Testis (tissue), 3 donors: ENCODE measurements around the gene AAR2. TPM values are rescaled to one million over a fixed set of nuclear protein-coding genes. Genes with fewer than 3 reads are reported as not detected.

Experiments used
- DNase-seq: peaks from one replicate; pipeline ENCODE4 v3.0.0-alpha.2; 2019
- H3K27ac ChIP-seq, 2 donors: fragments of 200-600 bp; sonication (generic); one replicate each; pipeline ENCODE4 v1.5.1; 2019
- H3K27me3 ChIP-seq: fragments of 200-600 bp; sonication (generic); one replicate; pipeline ENCODE4 v1.5.1; 2019
- H3K36me3 ChIP-seq: fragments of 200-600 bp; sonication (generic); one replicate; pipeline ENCODE4 v1.5.1; 2017; ENCODE audit warnings: low read depth; ENCODE audit errors: missing control alignments
- H3K4me1 ChIP-seq: fragments of 200-600 bp; sonication (generic); one replicate; pipeline ENCODE4 v1.5.1; 2019
- H3K4me3 ChIP-seq, 2 donors: fragments of 200-600 bp; sonication (generic); one replicate each; pipeline ENCODE4 v1.5.1; 2017 to 2019
- H3K9me3 ChIP-seq: fragments of 200-600 bp; sonication (generic); one replicate; pipeline ENCODE4 v1.5.1; 2017
- CTCF ChIP-seq, 3 experiments: fragments of 450-650 bp in 2 of 3; fragments of 200-600 bp in 1 of 3; sonication (generic) in 1 of 3; IDR thresholded peaks; one replicate each; pipeline ENCODE4 v1.5.1; 2016 to 2019; ENCODE audit warnings: antibody characterized with exemption in 3 of 3, mild to moderate bottlenecking in 2 of 3, moderate library complexity in 1 of 3
- POLR2A ChIP-seq: fragments of 450-650 bp; IDR thresholded peaks from one replicate; pipeline ENCODE4 v1.6.1; 2017; ENCODE audit warnings: antibody characterized with exemption, mild to moderate bottlenecking, moderate library complexity
- WGBS, 2 donors: methylation state at CpG; one replicate each; pipeline ENCODE4 v1.1.5; 2018; 5-methylcytosine and 5-hydroxymethylcytosine counted together
- intact Hi-C: fragments of 100-400 bp; cut with DNase I; formaldehyde crosslinking; loops from one replicate; pipeline ENCODE4 v1.15.1; 2023; ENCODE audit warnings: low total_unique reads
- polyA plus RNA-seq: library from polyadenylated mRNA; stranded (reverse); fragments of 350-450 nt; fragmentation: Illumina TruSeq; extraction: RNeasy Lipid Tissue Mini Kit (QIAGEN cat#74804); gene quantifications from one replicate; pipeline ENCODE4 v1.2.3, GENCODE V29; 2014; ENCODE audit warnings: low read depth, low replicate concordance; ENCODE audit not compliant: insufficient read depth
- total RNA-seq, 2 donors: library from RNA; depleted of rRNA; stranded (reverse); fragments of >200 nt; gene quantifications; one replicate each; pipeline ENCODE4 v1.2.3, GENCODE V29; 2016

Gene AAR2
- total and polyA plus RNA-seq, 3 donors from 2014 or later, result 38.7 to 47.0 (median 38.7) TPM

DNA sequence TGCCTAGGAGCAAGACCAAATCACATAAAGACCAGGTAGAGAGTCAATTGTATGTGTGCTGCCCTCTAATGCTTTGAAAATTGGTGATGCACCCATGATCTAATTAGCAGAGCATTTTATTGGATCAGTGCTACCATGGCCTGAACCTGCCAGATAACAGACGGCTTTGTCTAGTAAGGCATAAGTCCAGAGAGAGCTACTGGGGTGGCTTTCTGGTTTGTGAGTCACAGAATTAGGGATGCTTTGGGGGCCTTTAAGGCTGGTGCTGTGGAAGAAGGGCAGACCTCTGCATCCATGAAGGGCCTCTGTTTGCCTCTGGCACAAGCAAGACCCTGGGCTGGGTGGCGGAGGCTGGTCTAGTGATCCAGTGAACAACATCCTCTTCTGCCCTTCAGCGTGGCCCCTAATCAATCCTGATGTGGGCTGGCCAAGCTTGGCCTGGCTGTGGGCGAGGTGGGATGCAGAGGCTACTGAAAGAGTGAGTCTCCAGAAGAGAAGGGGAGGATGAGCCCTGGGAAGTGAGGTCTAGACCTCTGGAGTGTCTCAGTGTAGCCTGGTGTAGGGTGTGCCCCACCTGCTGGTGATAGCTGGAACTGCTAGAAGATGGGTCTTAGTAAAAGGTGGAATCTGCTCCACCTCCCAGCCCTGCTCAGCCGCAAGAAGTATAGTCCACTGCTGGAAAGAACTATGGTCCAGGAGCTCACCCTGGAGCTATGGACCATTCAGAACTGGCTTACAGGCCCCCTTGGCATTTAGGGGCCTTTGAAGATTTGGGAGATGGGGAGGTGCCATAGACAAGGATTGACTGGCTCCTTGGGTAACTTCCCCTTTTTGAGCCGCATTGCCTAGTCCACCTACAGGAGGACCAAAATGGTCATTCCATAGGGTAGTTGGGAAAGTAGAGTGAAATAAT lies 36.7 kb upstream of the AAR2 start:
- Histone ChIP-seq H3K4me1 (peaks cover 5% of the 10 kb centered on the region), H3K27ac (no peak overlapping the region), H3K9me3 (no peaks in the 10 kb centered on the region), H3K27me3 (no peaks in the 10 kb centered on the region), H3K36me3 (no peaks in the 10 kb centered on the region), H3K4me3 (no peak overlapping the region)
- TF ChIP-seq POLR2A (no peak), CTCF (IDR thresholded peaks at IDR 0.05) (peak; percentile 77 to 91 (median 83))
- DNase-seq, result peak; percentile 96
- 55 to 61% methylated on average over 6 of the region's 6 CpGs for WGBS, 2 donors
- intact Hi-C loops, result loop anchor here (10.0 kb wide), 1 partner anchor 235 kb away; no protein-coding TSS in a partner anchor

DNA sequence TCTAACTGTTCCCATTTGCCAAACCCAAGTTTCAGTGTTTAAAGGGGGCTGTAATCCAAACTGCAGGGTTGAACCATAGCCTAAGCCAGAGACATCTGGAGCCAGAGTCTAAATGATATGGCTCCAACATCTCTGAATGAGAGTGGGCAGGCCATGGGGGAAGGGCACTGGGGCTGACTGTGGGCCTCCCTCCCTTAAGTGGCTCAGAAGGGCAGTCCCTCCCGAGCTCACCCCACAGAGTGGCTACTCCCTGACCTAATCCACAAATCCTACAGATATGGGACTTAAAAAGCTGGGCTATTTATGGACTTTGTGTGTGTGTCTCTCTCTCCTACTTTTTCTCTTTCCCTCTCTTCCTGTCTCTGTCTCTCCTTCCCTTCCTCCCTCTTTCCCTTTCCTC lies 35.8 kb upstream of the AAR2 start:
- Histone ChIP-seq H3K4me1 (peaks cover 5% of the 10 kb centered on the region), H3K9me3 (no peaks in the 10 kb centered on the region), H3K36me3 (no peaks in the 10 kb centered on the region), H3K27me3 (no peaks in the 10 kb centered on the region), H3K27ac (no peak overlapping the region), H3K4me3 (no peak overlapping the region)
- no peak for DNase-seq
- TF ChIP-seq POLR2A (no peak), CTCF (IDR thresholded peaks at IDR 0.05) (no peak)
- WGBS, 2 donors, result 79 to 91% methylated on average over 1 of the region's 1 CpG
- intact Hi-C loops, result loop anchor here (10.0 kb wide), 1 partner anchor 234 kb away; no protein-coding TSS in a partner anchor

GRCh38 chr20:36201198-36201597 lies 35.1 kb upstream of the AAR2 start:
- Histone ChIP-seq H3K27ac (no peak overlapping the region), H3K4me1 (peaks cover 5% of the 10 kb centered on the region), H3K4me3 (no peak overlapping the region), H3K27me3 (no peaks in the 10 kb centered on the region), H3K9me3 (no peaks in the 10 kb centered on the region), H3K36me3 (no peaks in the 10 kb centered on the region)
- DNase-seq, result no peak
- intact Hi-C loops, result loop anchor here (10.0 kb wide), 1 partner anchor 234 kb away; no protein-coding TSS in a partner anchor
- WGBS, 2 donors, result 81 to 90% methylated on average over 4 of the region's 4 CpGs
- TF ChIP-seq POLR2A, result no peak
- TF ChIP-seq CTCF (IDR thresholded peaks at IDR 0.05), result no peak

GRCh38 chr20:36202891-36203338 lies 33.4 kb upstream of the AAR2 start:
- Histone ChIP-seq H3K27me3 (no peaks in the 10 kb centered on the region), H3K9me3 (no peaks in the 10 kb centered on the region), H3K36me3 (no peaks in the 10 kb centered on the region), H3K27ac (no peak overlapping the region), H3K4me1 (no peaks in the 10 kb centered on the region), H3K4me3 (no peak overlapping the region)
- no peak for TF ChIP-seq POLR2A
- TF ChIP-seq CTCF (IDR thresholded peaks at IDR 0.05), result peak; percentile 82 to 91 (median 88)
- WGBS, 2 donors, result 45 to 49% methylated on average over 17 to 18 of the region's 18 CpGs
- intact Hi-C loops, result loop anchor here (10.0 kb wide), 1 partner anchor 232 kb away; no protein-coding TSS in a partner anchor
- DNase-seq, result peak; percentile 80
